Measurements from ENCODE around the gene PTPRT.

Gene PTPRT

GRCh38 chr20:43191946-43192863 is 2.5 kb upstream of the PTPRT start:
- no peak overlapping the region for H3K4me3 ChIP-seq (ENCODE audit: low read depth, low read length)
- DNase-seq (ENCODE audit: low read depth): peak; percentile 36
- TF ChIP-seq MAX (IDR thresholded peaks at IDR 0.05; ENCODE audit: low read depth, low read length) (peak; percentile 93), CTCF (IDR thresholded peaks at IDR 0.05; ENCODE audit: low read depth, low read length) (peak; percentile 80), MYC (IDR thresholded peaks at IDR 0.05; ENCODE audit: low read depth, low read length) (peak; percentile 40; the same call in 1 of the 2 replicates), POLR2A (IDR thresholded peaks at IDR 0.05; ENCODE audit: extremely low read depth, insufficient read length) (no peak)

GRCh38 chr20:43191143-43191542 is 1.4 kb upstream of the PTPRT start:
- H3K4me3 ChIP-seq (ENCODE audit: low read depth, low read length): no peak overlapping the region
- DNase-seq (ENCODE audit: low read depth): no peak
- no peak for TF ChIP-seq CTCF (IDR thresholded peaks at IDR 0.05; ENCODE audit: low read depth, low read length)
- TF ChIP-seq MAX (IDR thresholded peaks at IDR 0.05; ENCODE audit: low read depth, low read length): no peak
- TF ChIP-seq POLR2A (IDR thresholded peaks at IDR 0.05; ENCODE audit: extremely low read depth, insufficient read length): no peak

GRCh38 chr20:43190332-43190953 is 737 bp upstream of the PTPRT start:
- TF ChIP-seq CTCF (IDR thresholded peaks at IDR 0.05; ENCODE audit: low read depth, low read length): no peak
- no peak for TF ChIP-seq MYC (IDR thresholded peaks at IDR 0.05; ENCODE audit: low read depth, low read length)
- TF ChIP-seq MAX (IDR thresholded peaks at IDR 0.05; ENCODE audit: low read depth, low read length): no peak
- TF ChIP-seq POLR2A (IDR thresholded peaks at IDR 0.05; ENCODE audit: extremely low read depth, insufficient read length): no peak
- DNase-seq (ENCODE audit: low read depth): no peak
- H3K4me3 ChIP-seq (ENCODE audit: low read depth, low read length): no peak overlapping the region

- TF ChIP-seq POLR2A (IDR thresholded peaks at IDR 0.05; ENCODE audit: extremely low read depth, insufficient read length) (no peak), MYC (IDR thresholded peaks at IDR 0.05; ENCODE audit: low read depth, low read length) (no peak), CTCF (IDR thresholded peaks at IDR 0.05; ENCODE audit: low read depth, low read length) (no peak), MAX (IDR thresholded peaks at IDR 0.05; ENCODE audit: low read depth, low read length) (no peak)
- H3K4me3 ChIP-seq (ENCODE audit: low read depth, low read length): no peak overlapping the region
These were observed 699 bp downstream of the PTPRT start for GRCh38 chr20:43188861-43189553.

GRCh38 chr20:43188234-43188653 is 1.5 kb downstream of the PTPRT start:
- H3K4me3 ChIP-seq (ENCODE audit: low read depth, low read length): no peak overlapping the region
- TF ChIP-seq POLR2A (IDR thresholded peaks at IDR 0.05; ENCODE audit: extremely low read depth, insufficient read length): no peak
- no peak for TF ChIP-seq CTCF (IDR thresholded peaks at IDR 0.05; ENCODE audit: low read depth, low read length)
- no peak for TF ChIP-seq MAX (IDR thresholded peaks at IDR 0.05; ENCODE audit: low read depth, low read length)
- TF ChIP-seq MYC (IDR thresholded peaks at IDR 0.05; ENCODE audit: low read depth, low read length): no peak
- DNase-seq (ENCODE audit: low read depth): no peak

More at GRCh38 chr20:43188861-43189553, 699 bp downstream of the PTPRT start:
- DNase-seq (ENCODE audit: low read depth): no peak

All from NB4 (cell line).